GM21423 (cell line): ENCODE results near the gene ILDR2.
A peak's percentile ranks its signal among the peaks of the same experiment; 100 is the strongest.

ENCODE experiments used
- ATAC-seq: cut with Tn5 transposase; IDR thresholded peaks from one replicate; pipeline ENCODE4 v1.9.1; 2021; ENCODE audit warnings: mild to moderate bottlenecking, moderate library complexity; ENCODE audit not compliant: unreplicated experiment

Gene ILDR2

GRCh38 chr1:166972193-166972592 is 3.1 kb downstream of the ILDR2 start:
- no peak for ATAC-seq

DNA sequence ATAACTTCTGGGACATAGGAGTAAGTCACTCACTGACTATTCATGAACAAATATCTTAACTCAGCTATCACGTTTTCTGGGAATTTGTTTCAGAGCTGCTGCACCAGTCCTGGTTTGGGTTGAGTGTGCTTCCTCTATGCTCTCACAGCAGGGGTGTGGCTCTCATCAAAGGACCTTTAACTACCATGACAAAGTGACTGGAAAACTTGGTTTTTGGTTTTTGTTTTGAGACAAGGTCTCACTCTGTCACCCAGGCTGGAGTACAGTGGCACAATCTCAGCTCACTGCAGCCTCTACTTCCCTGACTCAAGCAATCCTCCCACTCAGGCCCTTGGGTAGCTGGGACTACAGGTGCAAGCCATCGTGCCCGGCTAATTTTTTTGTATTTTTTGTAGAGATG is 4.1 kb downstream of the ILDR2 start:
- ATAC-seq: no peak

- ATAC-seq: peak; percentile 96
Observed at GRCh38 chr1:166969074-166969677, 6.2 kb downstream of the ILDR2 start.

DNA sequence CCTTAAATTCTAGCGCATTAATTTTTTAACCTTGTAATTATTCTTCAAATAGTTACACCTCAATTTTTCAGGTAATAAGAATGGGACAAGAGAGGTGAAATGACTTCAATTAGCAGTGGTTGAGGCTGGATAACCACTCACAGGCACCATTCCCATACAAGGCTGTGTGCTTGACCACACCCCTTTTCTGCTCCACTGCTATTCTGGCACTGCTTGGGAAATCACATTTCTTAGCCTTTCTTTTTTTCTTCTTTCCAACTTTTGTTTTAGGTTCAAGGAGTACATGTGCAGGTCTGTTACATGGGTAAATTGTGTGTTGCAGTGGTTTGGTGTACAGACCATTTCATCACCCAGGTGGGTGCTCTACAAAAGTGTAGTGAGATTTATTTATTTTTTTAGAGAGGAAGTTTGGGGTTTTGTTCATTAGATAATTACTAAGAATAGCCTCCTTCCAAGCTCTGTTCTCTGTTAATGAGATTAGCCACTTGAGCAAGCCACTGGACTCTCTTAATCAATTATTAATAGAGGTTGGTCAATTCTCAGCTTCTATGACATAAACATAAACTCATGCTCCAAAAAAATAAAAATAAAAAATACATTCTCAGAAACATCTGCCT is 14.4 kb downstream of the ILDR2 start:
- ATAC-seq: peak; percentile 81

- no peak for ATAC-seq
Observed at GRCh38 chr1:166956872-166957271, 18.5 kb downstream of the ILDR2 start.

DNA sequence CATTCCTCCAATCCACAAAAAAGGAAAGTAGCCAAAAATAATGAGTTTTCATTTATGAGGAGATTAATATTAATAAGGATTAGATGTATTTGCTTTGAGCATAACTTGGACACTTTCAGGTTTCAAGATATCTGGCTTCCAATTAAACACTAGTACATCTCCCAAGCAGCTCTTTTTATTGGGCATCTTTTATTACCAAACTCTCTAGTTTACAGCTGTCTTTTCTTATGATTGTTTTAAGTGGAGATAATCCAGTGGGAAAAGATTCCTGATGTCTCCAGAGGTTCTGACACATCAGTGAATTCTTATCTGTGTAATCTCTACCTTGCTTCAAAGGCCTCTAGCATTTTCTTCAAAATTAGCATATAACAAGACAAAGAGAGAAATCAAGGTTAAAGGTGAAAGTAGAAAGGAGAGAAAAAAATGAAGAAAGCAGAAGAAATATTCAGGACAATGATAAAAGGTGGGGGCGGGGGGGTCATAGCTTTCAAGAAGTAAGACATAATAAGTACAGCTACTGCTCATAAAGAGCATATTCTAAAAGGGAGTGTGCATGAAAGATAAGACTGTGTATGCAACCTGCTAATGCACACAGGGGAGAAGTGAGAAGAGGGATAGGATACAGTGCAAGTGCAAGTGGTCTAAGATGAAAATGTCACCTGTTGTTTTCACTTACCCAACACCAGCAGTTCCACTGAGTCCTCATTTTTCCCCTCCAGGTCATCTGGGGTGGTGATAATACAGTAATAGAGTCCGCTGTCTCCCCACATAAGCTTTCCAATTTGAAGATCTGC is 19.1 kb downstream of the ILDR2 start:
- ATAC-seq: no peak

GRCh38 chr1:166953491-166953890 is 21.8 kb downstream of the ILDR2 start:
- ATAC-seq: no peak

GRCh38 chr1:166952002-166952746 is 23.2 kb downstream of the ILDR2 start:
- ATAC-seq: no peak

- no peak for ATAC-seq
Observed at GRCh38 chr1:166951050-166951449, 24.3 kb downstream of the ILDR2 start.

DNA sequence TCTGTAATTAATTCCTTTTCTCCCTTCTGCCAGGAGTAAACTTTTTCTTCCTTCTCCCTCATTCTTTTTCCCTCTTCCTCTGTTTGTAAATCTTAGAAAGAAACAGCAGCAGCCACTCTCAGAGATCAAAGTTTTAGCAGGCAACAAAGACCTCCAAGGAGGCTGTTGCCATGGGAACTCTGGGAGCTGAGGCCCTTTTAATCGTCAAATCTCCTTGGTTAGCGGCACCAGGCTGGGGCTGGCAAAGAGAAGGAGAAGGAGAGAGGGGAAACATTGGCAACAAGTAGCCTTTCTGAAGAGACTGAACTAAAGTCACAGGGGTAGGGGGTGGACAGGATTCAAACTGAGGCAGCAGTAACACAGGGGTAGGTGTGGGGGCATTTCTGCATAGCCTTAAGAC is 25.2 kb downstream of the ILDR2 start:
- no peak for ATAC-seq

GRCh38 chr1:166948856-166949350 is 26.4 kb downstream of the ILDR2 start:
- ATAC-seq: no peak

- ATAC-seq: no peak
Observed at GRCh38 chr1:166947398-166948043, 27.8 kb downstream of the ILDR2 start.

DNA sequence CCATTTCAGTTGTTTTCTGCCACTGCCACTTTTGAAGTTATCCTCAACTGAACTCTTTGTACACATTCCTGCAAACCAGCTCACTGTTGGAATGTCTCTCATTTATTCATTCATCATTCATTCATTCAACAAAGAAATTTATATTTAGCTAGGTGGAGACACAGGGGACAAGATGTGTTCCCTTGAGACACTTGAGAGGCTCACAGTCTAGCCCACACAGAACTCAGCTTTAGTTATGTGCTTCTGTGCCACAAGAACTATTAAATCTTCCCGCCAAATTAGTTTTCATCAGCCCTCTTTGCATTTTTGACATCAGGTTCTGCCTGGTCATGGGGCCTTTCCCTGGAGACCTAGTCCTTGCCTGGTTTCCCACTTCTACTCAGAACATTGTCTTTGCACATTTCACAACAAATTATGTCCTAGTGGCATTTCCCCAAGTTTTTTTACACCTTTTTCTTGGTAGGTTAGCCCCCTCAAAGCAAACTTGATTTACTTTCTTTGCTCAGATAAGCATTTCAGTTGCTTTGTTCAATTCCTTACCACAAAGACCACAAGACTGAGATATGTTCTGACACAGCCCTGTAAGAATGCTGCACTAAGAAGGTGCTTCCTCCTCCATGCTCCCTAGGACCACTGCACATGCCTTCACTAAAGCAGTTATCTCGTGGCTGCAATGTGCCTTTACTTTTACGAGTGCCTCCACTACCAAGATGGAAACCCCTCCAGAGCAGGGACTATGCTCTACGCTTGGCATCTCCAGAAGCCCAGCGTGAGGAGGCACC is 31.0 kb downstream of the ILDR2 start:
- ATAC-seq: no peak

DNA sequence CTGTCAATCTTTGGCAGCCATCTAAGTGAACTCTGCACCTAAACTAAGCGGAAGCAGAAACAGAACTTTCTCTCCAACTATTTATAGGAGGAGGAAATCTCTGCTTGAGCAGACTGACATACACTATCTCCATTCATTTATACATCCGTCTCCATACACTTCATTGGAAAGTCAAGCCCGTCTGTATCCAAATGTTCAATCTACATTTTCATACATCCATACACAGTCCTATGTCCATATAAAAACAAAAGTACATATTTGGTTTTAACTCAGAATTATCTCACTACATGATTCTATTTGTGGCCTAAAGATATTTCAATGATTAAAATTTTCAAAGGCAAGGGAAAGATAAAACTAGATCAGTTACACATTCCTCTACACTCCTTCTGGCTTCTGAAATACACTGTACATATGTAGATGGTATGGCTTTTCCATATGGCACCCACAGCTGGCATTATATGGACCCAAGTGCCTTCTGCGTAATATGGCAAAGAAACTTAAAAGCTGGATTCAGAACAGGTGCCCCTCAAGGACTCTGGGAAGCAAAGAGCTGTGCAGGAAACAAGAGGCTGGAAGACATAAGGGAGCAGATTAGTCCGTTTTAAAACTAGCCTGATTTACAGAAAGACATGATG is 35.5 kb downstream of the ILDR2 start:
- ATAC-seq: no peak

- no peak for ATAC-seq
Observed at GRCh38 chr1:166937962-166938361, 37.4 kb downstream of the ILDR2 start.

DNA sequence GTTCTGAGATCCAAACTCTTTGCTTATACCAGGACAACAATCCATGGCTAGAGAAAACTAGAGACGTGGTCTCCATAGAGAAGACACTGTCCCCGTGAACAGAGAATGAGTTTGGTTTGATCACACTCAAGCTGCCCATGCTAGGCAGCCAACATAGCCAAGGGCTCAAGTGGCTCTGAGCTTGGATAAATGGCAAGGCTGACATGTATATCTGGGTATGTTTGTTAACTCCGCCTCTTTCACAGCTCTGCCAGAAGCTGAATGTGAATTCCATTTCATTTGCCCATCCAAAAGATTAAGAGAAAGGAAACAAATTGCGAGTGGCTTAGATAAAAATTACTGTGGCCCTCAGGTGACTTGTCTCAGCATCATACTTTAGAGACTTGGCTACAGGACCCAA is 38.0 kb downstream of the ILDR2 start:
- no peak for ATAC-seq

- ATAC-seq: no peak
Observed at GRCh38 chr1:166933633-166934032, 41.7 kb downstream of the ILDR2 start.

- ATAC-seq: no peak
Observed at GRCh38 chr1:166933140-166933539, 42.2 kb downstream of the ILDR2 start.

DNA sequence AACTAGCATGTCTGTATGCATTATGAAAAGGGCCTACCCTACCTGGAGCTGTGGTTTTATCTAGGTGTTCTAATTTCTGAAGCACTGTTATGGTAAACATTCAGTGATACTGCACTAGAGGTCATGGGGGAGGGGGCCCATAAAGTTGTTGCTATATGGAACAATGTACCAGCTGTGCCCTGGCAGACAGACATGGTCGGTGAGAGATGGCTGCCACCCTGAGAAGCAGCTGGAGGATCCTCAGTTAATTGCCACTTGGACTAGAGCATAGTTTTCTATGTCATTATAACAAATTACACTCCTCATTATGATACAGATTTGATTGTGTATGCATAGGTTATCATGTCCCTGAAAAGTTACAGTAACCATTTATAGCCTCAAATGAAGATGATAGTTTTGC is 45.4 kb downstream of the ILDR2 start:
- no peak for ATAC-seq

DNA sequence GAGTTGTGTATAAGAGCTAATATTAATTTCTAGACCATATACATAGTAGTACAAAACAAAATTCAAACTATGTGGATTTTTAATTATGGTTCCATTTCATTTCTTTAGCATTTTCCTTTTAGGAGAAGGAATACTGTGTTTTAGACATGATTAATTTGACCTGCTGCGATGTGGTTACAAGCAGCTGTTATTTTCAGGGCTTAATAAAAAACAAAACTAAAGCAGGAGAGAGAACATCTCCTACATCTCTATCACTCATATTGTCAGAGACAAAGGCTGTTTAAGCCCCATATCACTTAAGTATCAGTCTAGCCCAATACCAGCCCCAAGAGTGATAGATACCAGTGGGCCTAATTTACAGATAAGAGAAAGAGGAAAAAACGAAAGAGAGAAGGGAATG is 47.6 kb downstream of the ILDR2 start:
- ATAC-seq: no peak
